HepG2 (cell line): ENCODE results near the gene NOC4L.

Experiments used
- CHCHD3 ChIP-seq: sonication (generic); formaldehyde crosslinking; IDR thresholded peaks from 2 replicates; pipeline ENCODE4 v1.8.0; 2022; ENCODE audit warnings: mild to moderate bottlenecking, missing genetic modification reagents, moderate library complexity
- JUN ChIP-seq: sonication (generic); formaldehyde crosslinking; IDR thresholded peaks from 2 replicates; pipeline ENCODE4 v1.4.0; 2020; ENCODE audit warnings: mild to moderate bottlenecking, missing genetic modification reagents
- JUNB ChIP-seq: sonication (generic); formaldehyde crosslinking; IDR thresholded peaks from 2 replicates; pipeline ENCODE4 v1.8.0; 2022; ENCODE audit warnings: missing genetic modification reagents, mild to moderate bottlenecking, borderline replicate concordance
- SRF ChIP-seq: IDR thresholded peaks from 2 replicates; pipeline ENCODE4 v1.6.1; 2011; ENCODE audit warnings: mild to moderate bottlenecking, low read depth, low read length, moderate library complexity
- SUZ12 ChIP-seq: fragments of 150-350 bp; IDR thresholded peaks from 2 replicates; pipeline ENCODE4 v1.6.1; 2014; ENCODE audit warnings: low read depth, low read length
- ZNF644 ChIP-seq: IDR thresholded peaks from 2 replicates; pipeline ENCODE4 v1.6.1; 2016; ENCODE audit warnings: low read depth
- TF ChIP-seq, protein P1 (sequence below): sonication (generic); formaldehyde crosslinking; IDR thresholded peaks from 2 replicates; pipeline ENCODE4 v1.5.0; 2020; ENCODE audit warnings: mild to moderate bottlenecking, missing genetic modification reagents, moderate library complexity
- TF ChIP-seq, protein P2 (sequence below): sonication (generic); formaldehyde crosslinking; IDR thresholded peaks from 2 replicates; pipeline ENCODE4 v1.8.0; 2022; ENCODE audit warnings: mild to moderate bottlenecking, missing genetic modification reagents, moderate library complexity
- TF ChIP-seq, protein P3 (sequence below): sonication (generic); formaldehyde crosslinking; IDR thresholded peaks from 2 replicates; pipeline ENCODE4 v1.9.0; 2021; ENCODE audit warnings: missing genetic modification reagents, mild to moderate bottlenecking, borderline replicate concordance

DNA sequence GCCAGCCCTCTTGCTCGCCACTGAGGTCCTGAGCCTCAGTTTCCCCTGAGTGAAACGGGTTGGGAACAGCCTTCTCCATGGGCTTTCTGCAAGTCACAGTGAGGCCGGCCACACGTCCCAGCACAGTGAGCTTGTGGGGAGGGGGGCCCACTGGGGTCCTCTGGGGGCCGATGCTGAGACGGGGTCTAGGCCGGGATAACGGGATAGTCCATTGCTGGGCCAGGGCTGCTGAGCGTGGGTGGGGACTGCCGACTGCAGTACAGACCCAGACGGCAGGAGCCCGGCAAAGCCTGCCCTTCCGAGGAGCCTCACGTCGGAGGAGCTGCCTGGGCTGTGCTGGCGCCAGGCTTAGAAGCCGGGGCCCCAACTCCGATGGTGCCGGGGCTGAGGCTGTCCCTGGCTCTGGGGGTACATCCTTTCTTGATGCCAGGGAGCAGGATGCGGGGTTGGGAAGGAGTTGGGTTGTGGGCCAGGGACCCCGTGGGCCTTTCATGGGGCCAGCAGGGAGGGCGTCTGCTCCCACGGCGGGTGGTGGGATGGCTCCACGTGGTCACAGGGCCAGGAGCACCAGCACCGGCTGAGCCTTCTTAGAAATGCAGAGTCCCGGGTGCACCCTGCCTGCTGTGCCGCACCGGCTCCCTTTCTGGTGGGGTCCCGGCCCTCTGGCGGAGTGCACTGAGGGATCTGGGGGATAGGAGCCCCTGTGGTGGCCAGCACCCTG is 24.2 kb downstream of the NOC4L start:
- TF ChIP-seq, protein P1, sequence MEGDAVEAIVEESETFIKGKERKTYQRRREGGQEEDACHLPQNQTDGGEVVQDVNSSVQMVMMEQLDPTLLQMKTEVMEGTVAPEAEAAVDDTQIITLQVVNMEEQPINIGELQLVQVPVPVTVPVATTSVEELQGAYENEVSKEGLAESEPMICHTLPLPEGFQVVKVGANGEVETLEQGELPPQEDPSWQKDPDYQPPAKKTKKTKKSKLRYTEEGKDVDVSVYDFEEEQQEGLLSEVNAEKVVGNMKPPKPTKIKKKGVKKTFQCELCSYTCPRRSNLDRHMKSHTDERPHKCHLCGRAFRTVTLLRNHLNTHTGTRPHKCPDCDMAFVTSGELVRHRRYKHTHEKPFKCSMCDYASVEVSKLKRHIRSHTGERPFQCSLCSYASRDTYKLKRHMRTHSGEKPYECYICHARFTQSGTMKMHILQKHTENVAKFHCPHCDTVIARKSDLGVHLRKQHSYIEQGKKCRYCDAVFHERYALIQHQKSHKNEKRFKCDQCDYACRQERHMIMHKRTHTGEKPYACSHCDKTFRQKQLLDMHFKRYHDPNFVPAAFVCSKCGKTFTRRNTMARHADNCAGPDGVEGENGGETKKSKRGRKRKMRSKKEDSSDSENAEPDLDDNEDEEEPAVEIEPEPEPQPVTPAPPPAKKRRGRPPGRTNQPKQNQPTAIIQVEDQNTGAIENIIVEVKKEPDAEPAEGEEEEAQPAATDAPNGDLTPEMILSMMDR (CRISPR knock-in tag), result no peak
- TF ChIP-seq, protein P2, sequence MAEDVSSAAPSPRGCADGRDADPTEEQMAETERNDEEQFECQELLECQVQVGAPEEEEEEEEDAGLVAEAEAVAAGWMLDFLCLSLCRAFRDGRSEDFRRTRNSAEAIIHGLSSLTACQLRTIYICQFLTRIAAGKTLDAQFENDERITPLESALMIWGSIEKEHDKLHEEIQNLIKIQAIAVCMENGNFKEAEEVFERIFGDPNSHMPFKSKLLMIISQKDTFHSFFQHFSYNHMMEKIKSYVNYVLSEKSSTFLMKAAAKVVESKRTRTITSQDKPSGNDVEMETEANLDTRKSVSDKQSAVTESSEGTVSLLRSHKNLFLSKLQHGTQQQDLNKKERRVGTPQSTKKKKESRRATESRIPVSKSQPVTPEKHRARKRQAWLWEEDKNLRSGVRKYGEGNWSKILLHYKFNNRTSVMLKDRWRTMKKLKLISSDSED, result no peak
- no peak for TF ChIP-seq SUZ12
- TF ChIP-seq, protein P3, sequence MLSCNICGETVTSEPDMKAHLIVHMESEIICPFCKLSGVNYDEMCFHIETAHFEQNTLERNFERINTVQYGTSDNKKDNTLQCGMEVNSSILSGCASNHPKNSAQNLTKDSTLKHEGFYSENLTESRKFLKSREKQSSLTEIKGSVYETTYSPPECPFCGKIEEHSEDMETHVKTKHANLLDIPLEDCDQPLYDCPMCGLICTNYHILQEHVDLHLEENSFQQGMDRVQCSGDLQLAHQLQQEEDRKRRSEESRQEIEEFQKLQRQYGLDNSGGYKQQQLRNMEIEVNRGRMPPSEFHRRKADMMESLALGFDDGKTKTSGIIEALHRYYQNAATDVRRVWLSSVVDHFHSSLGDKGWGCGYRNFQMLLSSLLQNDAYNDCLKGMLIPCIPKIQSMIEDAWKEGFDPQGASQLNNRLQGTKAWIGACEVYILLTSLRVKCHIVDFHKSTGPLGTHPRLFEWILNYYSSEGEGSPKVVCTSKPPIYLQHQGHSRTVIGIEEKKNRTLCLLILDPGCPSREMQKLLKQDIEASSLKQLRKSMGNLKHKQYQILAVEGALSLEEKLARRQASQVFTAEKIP (CRISPR knock-in tag), result no peak
- no peak for TF ChIP-seq ZNF644
- TF ChIP-seq SRF, result no peak
- TF ChIP-seq JUN, result no peak
- TF ChIP-seq CHCHD3, result no peak
- no peak for TF ChIP-seq JUNB (CRISPR knock-in tag)
